Stimulated activated CD4-positive, alpha-beta T cell treated with anti-CD3 and anti-CD28 coated beads, Interleukin-4, amount 100 ng/mL, for 1 hour (primary cell): ENCODE measurements around the gene HID1.

Source experiments
- DNase-seq: peaks from one replicate; pipeline ENCODE4 v3.0.0-alpha.2; 2020

Gene HID1

GRCh38 chr17:74964988-74965622, 7.5 kb downstream of the HID1 start:
- no peak for DNase-seq

- DNase-seq: no peak
Observed at GRCh38 chr17:74964246-74964761, 8.3 kb downstream of the HID1 start.

- DNase-seq: no peak
Observed at GRCh38 chr17:74963656-74964055, 8.9 kb downstream of the HID1 start.

- no peak for DNase-seq
Observed at GRCh38 chr17:74962622-74963394, 9.8 kb downstream of the HID1 start.

- peak; percentile 83 for DNase-seq
Observed at GRCh38 chr17:74961657-74962350, 10.8 kb downstream of the HID1 start.

GRCh38 chr17:74960570-74961342, 11.8 kb downstream of the HID1 start:
- DNase-seq: peak; percentile 66

- DNase-seq: no peak
Observed at GRCh38 chr17:74959826-74960515, 12.6 kb downstream of the HID1 start.

GRCh38 chr17:74957935-74958740, 14.4 kb downstream of the HID1 start:
- DNase-seq: peak; percentile 83

- no peak for DNase-seq
Observed at GRCh38 chr17:74956093-74956492, 16.5 kb downstream of the HID1 start.

GRCh38 chr17:74954665-74955421, 17.7 kb downstream of the HID1 start:
- no peak for DNase-seq

- no peak for DNase-seq
Observed at GRCh38 chr17:74954115-74954514, 18.4 kb downstream of the HID1 start.

GRCh38 chr17:74953134-74953687, 19.3 kb downstream of the HID1 start:
- DNase-seq: no peak

- no peak for DNase-seq
Observed at GRCh38 chr17:74952431-74953133, 20.0 kb downstream of the HID1 start.

GRCh38 chr17:74951680-74952421, 20.7 kb downstream of the HID1 start:
- no peak for DNase-seq

GRCh38 chr17:74951065-74951464, 21.5 kb downstream of the HID1 start:
- DNase-seq: no peak

GRCh38 chr17:74950207-74950606, 22.4 kb downstream of the HID1 start:
- no peak for DNase-seq

- DNase-seq: no peak
Observed at GRCh38 chr17:74949455-74950115, 23.0 kb downstream of the HID1 start.

GRCh38 chr17:74947041-74947754, 25.4 kb downstream of the HID1 start:
- DNase-seq: no peak
